Uterus (tissue), 2 donors: ENCODE results near the gene TMEM106B.
"Not testable (repeated sequence)": the region's sequence is repeated elsewhere in the genome, so short reads cannot be mapped to it uniquely, and the experiment has no call there.

Source experiments
- CTCF ChIP-seq, 4 experiments: fragments of 200-600 bp in 2 of 4; fragments of 450-650 bp in 2 of 4; sonication (generic) in 2 of 4; IDR thresholded peaks; one replicate each; pipeline ENCODE4 v1.5.1; 2016 to 2019; ENCODE audit warnings: antibody characterized with exemption in 4 of 4, mild to moderate bottlenecking in 2 of 4, moderate library complexity in 1 of 4
- POLR2A ChIP-seq, 2 donors: fragments of 450-650 bp; IDR thresholded peaks; one replicate each; pipeline ENCODE4 v1.6.1; 2016; ENCODE audit warnings: antibody characterized with exemption in 2 of 2, mild to moderate bottlenecking in 1 of 2, moderate library complexity in 1 of 2

GRCh38 chr7:12169981-12170820 is 40.9 kb upstream of the TMEM106B start:
- TF ChIP-seq POLR2A, CTCF (IDR thresholded peaks at IDR 0.05): not testable (repeated sequence)
